ENCODE measurements around the gene DDAH2. TPM values are rescaled to one million over a fixed set of nuclear protein-coding genes. Genes with fewer than 3 reads are reported as not detected.

The DDAH2 gene
- total RNA-seq, 1 experiment from 2014 or later = 75.1 TPM

GRCh38 chr6:31732029-31732428 is 2.9 kb upstream of the DDAH2 start:
- no peak for DNase-seq (ENCODE audit: low read depth)

- DNase-seq (ENCODE audit: low read depth) = peak; percentile 35
Observed at GRCh38 chr6:31730631-31731086, 1.6 kb upstream of the DDAH2 start.

GRCh38 chr6:31729979-31730630 is 1.0 kb upstream of the DDAH2 start:
- peak; percentile 89 for DNase-seq (ENCODE audit: low read depth)

GRCh38 chr6:31729515-31729978 is 448 bp upstream of the DDAH2 start:
- DNase-seq (ENCODE audit: low read depth) = peak; percentile 92

- no peak for DNase-seq (ENCODE audit: low read depth)
Observed at GRCh38 chr6:31727717-31728671, 1.1 kb downstream of the DDAH2 start.

GRCh38 chr6:31727034-31727716 is 1.9 kb downstream of the DDAH2 start:
- DNase-seq (ENCODE audit: low read depth) = no peak

GRCh38 chr6:31725502-31726350 is 3.4 kb downstream of the DDAH2 start:
- no peak for DNase-seq (ENCODE audit: low read depth)

- DNase-seq (ENCODE audit: low read depth) = no peak
Observed at GRCh38 chr6:31723980-31724691, 5.0 kb downstream of the DDAH2 start.

- no peak for DNase-seq (ENCODE audit: low read depth)
Observed at GRCh38 chr6:31723245-31723979, 5.7 kb downstream of the DDAH2 start, which contains the start of gene MPIG6B. MPIG6B (plus strand) TSS chr6:31723373; CDS start chr6:31723384, 11 bp downstream.

- DNase-seq (ENCODE audit: low read depth) = no peak
Observed at GRCh38 chr6:31722173-31722572, 6.9 kb downstream of the DDAH2 start.

- no peak for DNase-seq (ENCODE audit: low read depth)
Observed at GRCh38 chr6:31721351-31722020, 7.6 kb downstream of the DDAH2 start, which contains the start of gene LY6G6C. LY6G6C (minus strand) TSS chr6:31721746; CDS start chr6:31721679, 67 bp downstream.

GRCh38 chr6:31720196-31720770 is 8.8 kb downstream of the DDAH2 start:
- no peak for DNase-seq (ENCODE audit: low read depth)

- DNase-seq (ENCODE audit: low read depth) = no peak
Observed at GRCh38 chr6:31719001-31719400, 10.1 kb downstream of the DDAH2 start.

- no peak for DNase-seq (ENCODE audit: low read depth)
Observed at GRCh38 chr6:31718265-31718664, 10.8 kb downstream of the DDAH2 start.

- DNase-seq (ENCODE audit: low read depth) = no peak
Observed at GRCh38 chr6:31717499-31718222, 11.4 kb downstream of the DDAH2 start.

GRCh38 chr6:31715022-31715958 is 13.8 kb downstream of the DDAH2 start, which contains the start of gene LY6G6D:
LY6G6D (plus strand) TSS chr6:31715348; CDS start chr6:31715356, 8 bp downstream.
- no peak for DNase-seq (ENCODE audit: low read depth)

All from M059J (cell line).